ENCODE results near the gene NKD1. TPM values are rescaled to one million over a fixed set of nuclear protein-coding genes. Genes with fewer than 3 reads are reported as not detected.

NKD1 gene
- total and polyA plus RNA-seq, 2 of the 8 experiments (the other 6 are each of a cell fraction or from before 2014, with no cell fraction given) = 0.70 to 4.5 TPM

GRCh38 chr16:50688083-50688482, 139.9 kb downstream of the NKD1 start:
- peaks cover 0 to 9% (median 8%) of the 10 kb centered on the region in 4 experiments; a peak in 6 of 7 replicates for H3K27me3 ChIP-seq (replicated peaks in 1 of 4; ENCODE audit: control insufficient read depth in 3 of 4, extremely low read depth in 1 of 4, insufficient read depth in 3 of 4, low read length in 3 of 4)
- no peak overlapping the region for H3K56ac ChIP-seq (replicated peaks; ENCODE audit: insufficient read length, low read depth, low read length)
- FAIRE-seq (no peak), DNase-seq (ENCODE audit: low read depth in 1 of 2, low spot score in 2 of 2) (no peak)
- no peaks in the 10 kb centered on the region for H3K9me3 ChIP-seq (ENCODE audit: insufficient read depth in 2 of 2, low read depth in 1 of 2, low read length in 1 of 2)
- no peak overlapping the region; the same call in 1 of the 2 replicates for H2BK20ac ChIP-seq (ENCODE audit: low read length)
- no peaks in the 10 kb centered on the region for H3K79me2 ChIP-seq (ENCODE audit: control insufficient read depth in 1 of 2, insufficient read depth in 2 of 2, low read length in 2 of 2)
- ChIA-PET CTCF (ENCODE audit: partially characterized antibody) (interaction anchor here (1.0 to 5.3 kb wide), 6 partner anchors 11 to 118 kb away, joined by 3 to 34 read pairs (median 18); no protein-coding TSS in a partner anchor), POLR2A (ENCODE audit: partially characterized antibody) (no interaction called here)
- H3K14ac ChIP-seq (ENCODE audit: insufficient read length) = no peak overlapping the region
- H4K20me1 ChIP-seq (replicated peaks in 1 of 2; ENCODE audit: control insufficient read depth in 1 of 2, insufficient read depth in 2 of 2, low read length in 2 of 2) = peaks cover 0 to 7% of the 10 kb centered on the region in 2 experiments
- no peak overlapping the region for H3K27ac ChIP-seq (ENCODE audit: low read depth, low read length)
- no peak overlapping the region for H3K23ac ChIP-seq (ENCODE audit: insufficient read length)
- H3K4me3 ChIP-seq (ENCODE audit: extremely low read depth in 1 of 4, insufficient read depth in 2 of 4, low read depth in 3 of 4, low read length in 4 of 4) = no peak overlapping the region
- TF ChIP-seq GABPA (IDR thresholded peaks at IDR 0.05; ENCODE audit: borderline replicate concordance, insufficient read depth, low read length) = no peak
- H3K4me2 ChIP-seq (ENCODE audit: insufficient read depth in 1 of 2, low read depth in 2 of 2, low read length in 2 of 2) = no peak overlapping the region
- no peak overlapping the region for H3K4ac ChIP-seq (replicated peaks; ENCODE audit: insufficient read length, low read depth, low read length)
- H3K36me3 ChIP-seq (ENCODE audit: control insufficient read depth in 2 of 4, insufficient read depth in 4 of 4, low read length in 3 of 4) = no peaks in the 10 kb centered on the region
- no peak overlapping the region for H4K5ac ChIP-seq (ENCODE audit: insufficient read length, low read depth, low read length)
- no peak overlapping the region for H2BK120ac ChIP-seq (replicated peaks; ENCODE audit: low read depth, low read length)
- H4K91ac ChIP-seq (replicated peaks; ENCODE audit: insufficient read length, low read length) = no peak overlapping the region
- H3K79me1 ChIP-seq (ENCODE audit: low read depth, low read length) = no peaks in the 10 kb centered on the region
- H3K18ac ChIP-seq (ENCODE audit: extremely low read depth, low read length) = no peak overlapping the region
- no peak overlapping the region for H2BK15ac ChIP-seq (ENCODE audit: low read length)
- no peak overlapping the region for H2BK5ac ChIP-seq (ENCODE audit: low read depth, low read length)
- no peak overlapping the region for H2AFZ ChIP-seq (ENCODE audit: low read length)
- WGBS, 2 experiments (ENCODE audit: extremely low coverage in 1 of 2, insufficient coverage in 1 of 2, insufficient read length in 1 of 2, insufficient replicate concordance in 2 of 2, low coverage in 1 of 2, low lambda C conversion rate in 2 of 2, missing lambda C conversion rate in 1 of 2) = 76% methylated on average over 12 of the region's 12 CpGs; no CpG with 5 or more reads in 1 of the 2 experiments
- H3K23me2 ChIP-seq (ENCODE audit: low read depth, low read length) = peaks cover 10% of the 10 kb centered on the region
- no peak overlapping the region for H2AK5ac ChIP-seq (ENCODE audit: low read depth, low read length)
- H2BK12ac ChIP-seq (ENCODE audit: low read depth, low read length) = no peak overlapping the region
- H3K9ac ChIP-seq (replicated peaks in 1 of 4; ENCODE audit: extremely low read depth in 1 of 4, low read depth in 3 of 4, low read length in 3 of 4) = no peak overlapping the region
- H4K8ac ChIP-seq (ENCODE audit: extremely low read depth, insufficient read depth, low read length) = no peak overlapping the region
- peaks cover 0 to under 1% (median 0%) of the 10 kb centered on the region in 4 experiments; a peak in 1 of 7 replicates for H3K4me1 ChIP-seq (replicated peaks in 1 of 4; ENCODE audit: control insufficient read depth in 3 of 4, insufficient read depth in 4 of 4, low read length in 3 of 4)

All from H1 (cell line).